Activated effector memory CD4-positive, alpha-beta T cell treated with Interleukin-2 at 50 U/mL for 16 hours (primary cell): ENCODE measurements around the gene FADS1.

Experiments used
- DNase-seq: peaks from one replicate; pipeline ENCODE4 v3.0.0-alpha.2; 2020

The FADS1 gene

GRCh38 chr11:61754534-61755482 is 62.0 kb downstream of the FADS1 start:
- DNase-seq: no peak

DNA sequence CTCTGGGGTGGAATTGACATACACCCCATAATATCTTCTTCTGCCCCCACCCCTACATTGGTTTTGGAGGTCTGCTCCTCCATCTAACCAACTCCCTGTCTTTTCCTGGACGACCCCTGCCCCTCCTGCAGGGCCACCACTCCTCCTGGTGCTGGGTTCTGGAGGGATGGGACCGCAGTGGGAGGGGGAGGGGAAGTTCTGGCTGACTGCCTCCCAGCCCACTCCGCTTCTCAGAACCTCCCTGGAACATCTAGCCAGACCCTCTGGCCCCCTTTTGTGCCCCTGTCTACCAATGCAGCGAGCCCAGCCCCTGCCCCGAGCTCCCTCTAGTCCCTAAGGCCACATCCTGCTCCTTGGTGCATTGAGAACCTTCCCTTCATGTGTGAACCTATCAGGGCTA is 63.1 kb downstream of the FADS1 start:
- DNase-seq: no peak

DNA sequence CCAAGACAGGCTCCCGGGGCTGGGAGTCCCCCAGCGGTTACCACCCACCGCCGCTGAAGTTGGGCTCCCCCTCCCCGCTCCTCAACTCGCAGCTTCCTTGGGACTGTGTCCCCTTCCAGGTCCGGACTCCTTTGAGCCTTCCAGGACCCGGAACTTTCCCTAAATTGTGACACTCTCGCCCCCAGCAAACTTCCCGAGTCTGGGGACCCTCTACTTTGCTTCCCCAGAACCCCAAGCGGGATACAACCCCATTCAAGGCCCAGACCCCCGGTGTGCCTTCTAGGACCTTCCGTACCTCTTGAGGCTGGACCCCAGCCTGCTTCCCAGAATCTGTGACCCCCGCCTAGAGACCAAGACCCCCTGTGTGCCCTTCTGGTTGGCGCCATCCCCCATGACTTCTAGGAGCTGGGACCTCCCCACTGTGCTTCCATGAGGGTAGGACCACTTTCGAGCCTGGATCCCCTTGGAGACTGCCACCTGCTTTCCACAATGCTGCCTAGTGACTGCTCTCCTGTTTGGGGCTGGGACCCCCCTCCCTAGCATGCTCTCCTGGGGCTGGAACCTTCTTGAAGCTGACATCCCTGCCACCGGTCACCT is 63.8 kb downstream of the FADS1 start:
- DNase-seq: no peak

DNA sequence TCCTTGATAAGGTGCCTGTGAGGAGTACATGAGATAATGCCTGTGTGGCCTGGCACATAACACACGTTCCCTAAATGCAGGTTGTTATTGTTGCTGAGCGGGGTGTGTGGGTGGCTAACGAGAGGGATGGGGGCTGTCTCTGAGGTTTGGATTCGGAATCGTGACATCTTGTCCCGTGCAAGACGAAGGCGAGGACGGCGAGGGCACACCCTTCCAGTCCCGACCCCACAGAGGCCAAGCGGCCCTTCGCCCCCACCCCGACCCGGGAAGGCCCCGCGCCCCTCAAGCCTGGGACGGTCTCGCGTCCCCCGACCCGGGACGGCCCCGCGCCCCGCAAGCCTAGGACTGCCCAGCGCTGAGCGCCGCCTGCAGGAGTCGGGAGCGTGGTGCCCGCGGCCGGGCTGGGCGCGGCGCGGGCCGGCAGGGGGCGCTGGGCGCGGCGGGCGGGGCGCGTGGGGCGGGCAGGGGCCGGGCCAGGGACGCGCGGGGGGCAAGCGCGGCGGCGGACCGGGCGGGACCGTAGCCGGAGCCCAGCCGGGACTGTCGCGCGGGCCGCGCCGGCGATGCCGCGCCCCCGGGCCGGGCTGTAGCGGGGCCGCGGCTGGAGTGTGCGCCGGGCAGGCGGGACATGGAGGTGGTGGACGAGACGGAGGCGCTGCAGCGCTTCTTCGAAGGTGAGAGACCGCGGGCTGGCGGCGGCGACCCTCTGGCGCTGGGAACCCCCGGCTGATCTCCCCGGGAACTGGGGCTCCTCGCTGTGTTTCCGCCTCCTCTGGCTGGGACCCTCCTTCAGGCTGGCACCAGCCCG is 64.5 kb downstream of the FADS1 start, which contains the start of gene MYRF:
Gene MYRF, plus strand, starts transcription at position 520 of the 808 bp plus-strand sequence. Its CDS starts 109 bp downstream, at position 629.
- peak; percentile 45 for DNase-seq

GRCh38 chr11:61751384-61751783 is 65.4 kb downstream of the FADS1 start:
- DNase-seq: no peak

- no peak for DNase-seq
These were observed 66.1 kb downstream of the FADS1 start for GRCh38 chr11:61750631-61751273.
